Measurements from ENCODE around the gene LYZL4.

GRCh38 chr3:42411429-42411828 is 1.0 kb upstream of the LYZL4 start:
- TF ChIP-seq E2F8 (IDR thresholded peaks at IDR 0.05; ENCODE audit: low read depth, partially characterized antibody) (no peak), ZNF274 (IDR thresholded peaks at IDR 0.05; ENCODE audit: insufficient read depth, insufficient read length) (no peak), CEBPZ (IDR thresholded peaks at IDR 0.05; ENCODE audit: low read depth, low read length) (no peak), CTCF (IDR thresholded peaks at IDR 0.05 in 2 of 3, conservative IDR thresholded peaks at IDR 0.05 in 1 of 3; ENCODE audit: control insufficient read depth in 2 of 3, extremely low read depth in 1 of 3, insufficient read depth in 1 of 3, low read depth in 3 of 3, low read length in 3 of 3) (no peak), EZH2 (IDR thresholded peaks at IDR 0.05; ENCODE audit: borderline replicate concordance, control insufficient read depth, low read depth, low read length) (no peak), YY1 (IDR thresholded peaks at IDR 0.05; ENCODE audit: low read depth, low read length) (0 out of 2 replicates have a peak, but pooled peaks have one; percentile 16), SMAD1 (IDR thresholded peaks at IDR 0.05; ENCODE audit: low read depth, partially characterized antibody) (no peak)

All from GM12878 (cell line).